Upper lobe of right lung (tissue), 1 donor: ENCODE results near the gene RBBP6. TPM values are rescaled to one million over a fixed set of nuclear protein-coding genes. Genes with fewer than 3 reads are reported as not detected.
A peak's percentile ranks its signal among the peaks of the same experiment; 100 is the strongest.
"Not testable (repeated sequence)": the region's sequence is repeated elsewhere in the genome, so short reads cannot be mapped to it uniquely, and the experiment has no call there.

Source experiments
- ATAC-seq: fragments of 200-7000 bp; cut with Tn5 transposase; one replicate; pipeline ENCODE4 v1.9.1; 2020; ENCODE audit warnings: mild to moderate bottlenecking, moderate library complexity
- DNase-seq: peaks from one replicate; pipeline ENCODE4 v3.0.0-alpha.2; 2020
- H3K27ac ChIP-seq: fragments of 200-600 bp; one replicate; pipeline ENCODE4 v1.8.0; 2022
- H3K27me3 ChIP-seq: fragments of 200-600 bp; one replicate; pipeline ENCODE4 v1.8.0; 2022; ENCODE audit warnings: mild to moderate bottlenecking
- H3K36me3 ChIP-seq: fragments of 200-600 bp; one replicate; pipeline ENCODE4 v1.8.0; 2022
- H3K4me1 ChIP-seq: fragments of 200-600 bp; one replicate; pipeline ENCODE4 v1.8.0; 2022
- H3K4me3 ChIP-seq: fragments of 200-600 bp; one replicate; pipeline ENCODE4 v1.8.0; 2022; ENCODE audit warnings: mild to moderate bottlenecking
- H3K9me3 ChIP-seq: fragments of 200-600 bp; one replicate; pipeline ENCODE4 v1.8.0; 2022
- intact Hi-C: fragments of 100-400 bp; cut with DNase I; formaldehyde crosslinking; loops from one replicate; pipeline ENCODE4 v1.11.0; 2022
- long read RNA-seq: library from polyadenylated mRNA; unstranded; transcript quantifications from one replicate; pipeline ENCODE4 v2.0.0, GENCODE V29; 2021
- total RNA-seq: library from RNA; stranded (reverse); fragmentation: NEBNext Ultra II Directional; extraction: Animal tissue kit (Norgen Biotek cat#: 25700); gene quantifications from one replicate; pipeline ENCODE4 v1.2.1, GENCODE V29; 2021
- TF ChIP-seq, protein P1 (sequence below): fragments of 200-600 bp; IDR thresholded peaks from one replicate; pipeline ENCODE4 v1.8.0; 2022; ENCODE audit warnings: antibody characterized with exemption
- donor health status: DM: no; HTN: yes; CAD: no; lungs with severe emphysema.

Gene RBBP6, protein sequence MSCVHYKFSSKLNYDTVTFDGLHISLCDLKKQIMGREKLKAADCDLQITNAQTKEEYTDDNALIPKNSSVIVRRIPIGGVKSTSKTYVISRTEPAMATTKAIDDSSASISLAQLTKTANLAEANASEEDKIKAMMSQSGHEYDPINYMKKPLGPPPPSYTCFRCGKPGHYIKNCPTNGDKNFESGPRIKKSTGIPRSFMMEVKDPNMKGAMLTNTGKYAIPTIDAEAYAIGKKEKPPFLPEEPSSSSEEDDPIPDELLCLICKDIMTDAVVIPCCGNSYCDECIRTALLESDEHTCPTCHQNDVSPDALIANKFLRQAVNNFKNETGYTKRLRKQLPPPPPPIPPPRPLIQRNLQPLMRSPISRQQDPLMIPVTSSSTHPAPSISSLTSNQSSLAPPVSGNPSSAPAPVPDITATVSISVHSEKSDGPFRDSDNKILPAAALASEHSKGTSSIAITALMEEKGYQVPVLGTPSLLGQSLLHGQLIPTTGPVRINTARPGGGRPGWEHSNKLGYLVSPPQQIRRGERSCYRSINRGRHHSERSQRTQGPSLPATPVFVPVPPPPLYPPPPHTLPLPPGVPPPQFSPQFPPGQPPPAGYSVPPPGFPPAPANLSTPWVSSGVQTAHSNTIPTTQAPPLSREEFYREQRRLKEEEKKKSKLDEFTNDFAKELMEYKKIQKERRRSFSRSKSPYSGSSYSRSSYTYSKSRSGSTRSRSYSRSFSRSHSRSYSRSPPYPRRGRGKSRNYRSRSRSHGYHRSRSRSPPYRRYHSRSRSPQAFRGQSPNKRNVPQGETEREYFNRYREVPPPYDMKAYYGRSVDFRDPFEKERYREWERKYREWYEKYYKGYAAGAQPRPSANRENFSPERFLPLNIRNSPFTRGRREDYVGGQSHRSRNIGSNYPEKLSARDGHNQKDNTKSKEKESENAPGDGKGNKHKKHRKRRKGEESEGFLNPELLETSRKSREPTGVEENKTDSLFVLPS (N-terminal part only)
- total RNA-seq = 43.8 TPM
- long read RNA-seq, transcript RBBP6-204 (3 exons, 854 nt) = major isoform, 7 of 61 reads
- long read RNA-seq, partial matches to known transcripts = 39 of 61 reads
- long read RNA-seq, other reads (novel, unspliced or antisense) = 15 of 61 reads

GRCh38 chr16:24539295-24539849 lies at the start of gene RBBP6:
Gene RBBP6 (plus strand): TSS chr16:24539566. CDS start chr16:24540627, 1,061 bp downstream.
- H3K27me3 ChIP-seq = no peaks in the 10 kb centered on the region
- H3K9me3 ChIP-seq = no peaks in the 10 kb centered on the region
- DNase-seq (peak; percentile 97), ATAC-seq (peak; percentile 98)
- intact Hi-C loops = no loop called here
- TF ChIP-seq, protein P1, sequence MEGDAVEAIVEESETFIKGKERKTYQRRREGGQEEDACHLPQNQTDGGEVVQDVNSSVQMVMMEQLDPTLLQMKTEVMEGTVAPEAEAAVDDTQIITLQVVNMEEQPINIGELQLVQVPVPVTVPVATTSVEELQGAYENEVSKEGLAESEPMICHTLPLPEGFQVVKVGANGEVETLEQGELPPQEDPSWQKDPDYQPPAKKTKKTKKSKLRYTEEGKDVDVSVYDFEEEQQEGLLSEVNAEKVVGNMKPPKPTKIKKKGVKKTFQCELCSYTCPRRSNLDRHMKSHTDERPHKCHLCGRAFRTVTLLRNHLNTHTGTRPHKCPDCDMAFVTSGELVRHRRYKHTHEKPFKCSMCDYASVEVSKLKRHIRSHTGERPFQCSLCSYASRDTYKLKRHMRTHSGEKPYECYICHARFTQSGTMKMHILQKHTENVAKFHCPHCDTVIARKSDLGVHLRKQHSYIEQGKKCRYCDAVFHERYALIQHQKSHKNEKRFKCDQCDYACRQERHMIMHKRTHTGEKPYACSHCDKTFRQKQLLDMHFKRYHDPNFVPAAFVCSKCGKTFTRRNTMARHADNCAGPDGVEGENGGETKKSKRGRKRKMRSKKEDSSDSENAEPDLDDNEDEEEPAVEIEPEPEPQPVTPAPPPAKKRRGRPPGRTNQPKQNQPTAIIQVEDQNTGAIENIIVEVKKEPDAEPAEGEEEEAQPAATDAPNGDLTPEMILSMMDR = peak; percentile 52
- no peaks in the 10 kb centered on the region for H3K36me3 ChIP-seq
- H3K4me3 ChIP-seq = peak within 1 kb of the TSS; percentile 91
- peak within 1 kb of the TSS; percentile 100 for H3K27ac ChIP-seq
- peaks cover 31% of the 10 kb centered on the region for H3K4me1 ChIP-seq

DNA sequence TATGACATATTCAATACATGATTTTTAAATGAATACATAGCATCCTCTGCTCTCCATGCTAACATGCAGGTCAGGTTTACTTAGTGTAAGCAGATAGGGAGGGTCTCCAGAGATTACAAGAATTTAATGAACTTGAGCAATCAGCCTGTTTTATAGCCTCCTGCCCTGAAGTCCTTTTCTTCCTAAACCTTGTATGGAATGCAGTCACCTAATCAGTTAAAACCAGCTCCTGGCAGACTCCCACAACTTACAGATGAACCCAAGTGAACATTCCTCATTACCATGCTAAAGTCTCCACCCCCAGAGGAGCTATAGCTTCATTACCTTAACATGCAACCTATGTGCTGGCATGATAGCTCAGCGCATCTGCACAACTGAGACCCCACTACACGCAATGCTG lies 48.5 kb upstream of the RBBP6 start:
- H3K9me3 ChIP-seq = no peaks in the 10 kb centered on the region
- peaks cover 15% of the 10 kb centered on the region for H3K27me3 ChIP-seq

GRCh38 chr16:24491731-24492130 lies 47.6 kb upstream of the RBBP6 start:
- ATAC-seq = no peak

More for the DNA sequence above, 48.5 kb upstream of the RBBP6 start:
- DNase-seq (no peak), ATAC-seq (no peak)
- intact Hi-C loops = no loop called here
- no peaks in the 10 kb centered on the region for H3K4me1 ChIP-seq
- no peak overlapping the region for H3K27ac ChIP-seq
- TF ChIP-seq, protein P1 = no peak
- H3K36me3 ChIP-seq = no peaks in the 10 kb centered on the region
- H3K4me3 ChIP-seq = no peak overlapping the region

GRCh38 chr16:24493821-24494220 lies 45.5 kb upstream of the RBBP6 start:
- Histone ChIP-seq H3K27me3 (peaks cover 15% of the 10 kb centered on the region), H3K4me1 (no peaks in the 10 kb centered on the region), H3K9me3 (no peaks in the 10 kb centered on the region), H3K27ac (no peak overlapping the region), H3K4me3 (no peak overlapping the region), H3K36me3 (no peaks in the 10 kb centered on the region)
- ATAC-seq (no peak), DNase-seq (peak; percentile 2)
- TF ChIP-seq, protein P1 = no peak
- intact Hi-C loops = no loop called here

More at GRCh38 chr16:24491731-24492130, 47.6 kb upstream of the RBBP6 start:
- Histone ChIP-seq H3K36me3 (no peaks in the 10 kb centered on the region), H3K4me1 (no peaks in the 10 kb centered on the region), H3K27me3 (peaks cover 15% of the 10 kb centered on the region), H3K4me3 (no peak overlapping the region), H3K9me3 (no peaks in the 10 kb centered on the region), H3K27ac (no peak overlapping the region)
- intact Hi-C loops = no loop called here
- TF ChIP-seq, protein P1 = no peak
- no peak for DNase-seq

- H3K36me3 ChIP-seq, H3K4me3 ChIP-seq, H3K9me3 ChIP-seq, H3K4me1 ChIP-seq, intact Hi-C loops, ATAC-seq, H3K27ac ChIP-seq: not testable (repeated sequence)
- peaks cover 11% of the 10 kb centered on the region for H3K27me3 ChIP-seq
- peak; percentile 6 for DNase-seq
Measured at GRCh38 chr16:24495207-24495606, 44.2 kb upstream of the RBBP6 start.
